Measurements from ENCODE around the gene CCDC138. TPM values are rescaled to one million over a fixed set of nuclear protein-coding genes. Genes with fewer than 3 reads are reported as not detected.

CCDC138 gene
- total RNA-seq, 2 experiments from 2014 or later = 4.7 to 5.8 TPM

- H3K36me3 Mint-ChIP-seq (ENCODE audit: low read depth) = peaks cover 96% of the 10 kb centered on the region
- peaks cover 2% of the 10 kb centered on the region for H3K9me3 Mint-ChIP-seq
- DNase-seq (no peak), ATAC-seq (ENCODE audit: poor library complexity) (no peak)
- CTCF ChIA-PET = no interaction called here
- H3K27ac Mint-ChIP-seq = peak overlapping the region; percentile 22
- Histone ChIP-seq H3K4me3 (ENCODE audit: low read length) (no peak overlapping the region), H3K4me1 (ENCODE audit: insufficient read depth, low read length) (no peaks in the 10 kb centered on the region), H3K27me3 (ENCODE audit: control insufficient read depth in 1 of 2, insufficient read depth in 2 of 2, low read length in 2 of 2) (no peaks in the 10 kb centered on the region), H3K36me3 (ENCODE audit: insufficient read depth, low read length) (peaks cover 12% of the 10 kb centered on the region), H3K27ac (ENCODE audit: low read depth in 1 of 2, low read length in 2 of 2) (no peak overlapping the region), H3K9me3 (ENCODE audit: control insufficient read depth in 1 of 2, insufficient read depth in 1 of 2, low read length in 2 of 2) (peaks cover 0 to 5% of the 10 kb centered on the region in 2 experiments)
- no peaks in the 10 kb centered on the region for H3K27me3 Mint-ChIP-seq
- H3K4me1 Mint-ChIP-seq (ENCODE audit: low read depth) = no peaks in the 10 kb centered on the region
- intact Hi-C loops (cut with DNase I, micrococcal nuclease) = no loop called here
- TF ChIP-seq CTCF (IDR thresholded peaks at IDR 0.05) = no peak
- H3K4me3 Mint-ChIP-seq = no peak overlapping the region
- POLR2A ChIA-PET = no interaction called here
These were observed 118.1 kb downstream of the CCDC138 start for GRCh38 chr2:108904680-108905079.

- DNase-seq = no peak
- Histone ChIP-seq H3K27ac (ENCODE audit: low read depth in 1 of 2, low read length in 2 of 2) (no peak overlapping the region), H3K4me1 (ENCODE audit: insufficient read depth, low read length) (no peaks in the 10 kb centered on the region), H3K36me3 (ENCODE audit: insufficient read depth, low read length) (peaks cover 14% of the 10 kb centered on the region), H3K27me3 (ENCODE audit: control insufficient read depth in 1 of 2, insufficient read depth in 2 of 2, low read length in 2 of 2) (no peaks in the 10 kb centered on the region), H3K9me3 (ENCODE audit: control insufficient read depth in 1 of 2, insufficient read depth in 1 of 2, low read length in 2 of 2) (peaks cover 0 to 2% of the 10 kb centered on the region in 2 experiments), H3K4me3 (ENCODE audit: low read length) (no peak overlapping the region)
- H3K27me3 Mint-ChIP-seq = no peaks in the 10 kb centered on the region
- no peaks in the 10 kb centered on the region for H3K4me1 Mint-ChIP-seq (ENCODE audit: low read depth)
- H3K9me3 Mint-ChIP-seq = peaks cover 2% of the 10 kb centered on the region
- POLR2A ChIA-PET = no interaction called here
- H3K4me3 Mint-ChIP-seq = no peak overlapping the region
- peaks cover 96% of the 10 kb centered on the region for H3K36me3 Mint-ChIP-seq (ENCODE audit: low read depth)
- no peak for TF ChIP-seq CTCF (IDR thresholded peaks at IDR 0.05)
- no peak for ATAC-seq (ENCODE audit: poor library complexity)
- intact Hi-C loops (cut with DNase I, micrococcal nuclease) = no loop called here
- peak overlapping the region; percentile 22 for H3K27ac Mint-ChIP-seq
- CTCF ChIA-PET = no interaction called here
These were observed 118.6 kb downstream of the CCDC138 start for GRCh38 chr2:108905176-108905575.

GRCh38 chr2:108905906-108906305 is 119.3 kb downstream of the CCDC138 start:
- no peaks in the 10 kb centered on the region for H3K4me1 ChIP-seq (ENCODE audit: insufficient read depth, low read length)
- H3K27ac Mint-ChIP-seq = no peak overlapping the region
- POLR2A ChIA-PET = no interaction called here
- DNase-seq (no peak), ATAC-seq (ENCODE audit: poor library complexity) (no peak)
- peaks cover 94% of the 10 kb centered on the region for H3K36me3 Mint-ChIP-seq (ENCODE audit: low read depth)
- H3K27me3 ChIP-seq (ENCODE audit: control insufficient read depth in 1 of 2, insufficient read depth in 2 of 2, low read length in 2 of 2) = no peaks in the 10 kb centered on the region
- intact Hi-C loops (cut with DNase I, micrococcal nuclease) = no loop called here
- H3K36me3 ChIP-seq (ENCODE audit: insufficient read depth, low read length) = peaks cover 14% of the 10 kb centered on the region
- H3K27ac ChIP-seq (ENCODE audit: low read depth in 1 of 2, low read length in 2 of 2) = no peak overlapping the region
- no peak overlapping the region for H3K4me3 ChIP-seq (ENCODE audit: low read length)
- no peaks in the 10 kb centered on the region for H3K4me1 Mint-ChIP-seq (ENCODE audit: low read depth)
- H3K4me3 Mint-ChIP-seq = no peak overlapping the region
- no peaks in the 10 kb centered on the region for H3K27me3 Mint-ChIP-seq
- TF ChIP-seq CTCF (IDR thresholded peaks at IDR 0.05) = no peak
- no peaks in the 10 kb centered on the region for H3K9me3 ChIP-seq (ENCODE audit: control insufficient read depth in 1 of 2, insufficient read depth in 1 of 2, low read length in 2 of 2)
- H3K9me3 Mint-ChIP-seq = peaks cover 2% of the 10 kb centered on the region
- CTCF ChIA-PET = no interaction called here

Data from CD4-positive, alpha-beta T cell (primary cell).